Stimulated activated naive CD8-positive, alpha-beta T cell treated with anti-CD3 and anti-CD28 coated beads, Interleukin-15, amount 100 ng/mL, for 72 hours (primary cell): Measurements from ENCODE around the gene UNC13B.
"Not testable (repeated sequence)": the region's sequence is repeated elsewhere in the genome, so short reads cannot be mapped to it uniquely, and the experiment has no call there.

ENCODE experiments used
- ATAC-seq: fragments of 150-1000 bp; cut with Tn5 transposase; 2 replicates; pipeline ENCODE4 v1.10.0; 2021; ENCODE audit warnings: mild to moderate bottlenecking, moderate library complexity
- DNase-seq, 2 donors: peaks; one replicate each; pipeline ENCODE4 v3.0.0; 2021 to 2022
- H3K27ac Mint-ChIP-seq, 2 donors: one replicate each; pipeline ENCODE4 v1.8.0; 2022; ENCODE audit warnings: mild to moderate bottlenecking in 2 of 2, mixed read lengths in 2 of 2, moderate library complexity in 2 of 2
- H3K27me3 Mint-ChIP-seq: one replicate; pipeline ENCODE4 v1.8.0; 2022; ENCODE audit warnings: mixed read lengths
- H3K4me1 Mint-ChIP-seq: one replicate; pipeline ENCODE4 v1.8.0; 2022; ENCODE audit warnings: mild to moderate bottlenecking, mixed read lengths
- H3K4me3 Mint-ChIP-seq, 2 donors: one replicate each; pipeline ENCODE4 v1.8.0; 2022; ENCODE audit warnings: mild to moderate bottlenecking in 2 of 2, mixed read lengths in 2 of 2, moderate library complexity in 1 of 2
- H3K9me3 Mint-ChIP-seq, 2 donors: one replicate each; pipeline ENCODE4 v1.8.0; 2022; ENCODE audit warnings: mixed read lengths in 2 of 2

The UNC13B gene

GRCh38 chr9:35183755-35184480 lies 22.1 kb downstream of the UNC13B start:
- H3K4me3 Mint-ChIP-seq, H3K9me3 Mint-ChIP-seq, H3K27me3 Mint-ChIP-seq, DNase-seq, H3K27ac Mint-ChIP-seq, ATAC-seq, H3K4me1 Mint-ChIP-seq: not testable (repeated sequence)

GRCh38 chr9:35186524-35186923 lies 24.7 kb downstream of the UNC13B start:
- ATAC-seq (no peak), DNase-seq (no peak)
- no peaks in the 10 kb centered on the region for H3K4me1 Mint-ChIP-seq
- no peaks in the 10 kb centered on the region for H3K27me3 Mint-ChIP-seq
- peaks cover 0 to 11% of the 10 kb centered on the region in 2 donors for H3K9me3 Mint-ChIP-seq
- H3K27ac Mint-ChIP-seq: no peak overlapping the region
- H3K4me3 Mint-ChIP-seq: no peak overlapping the region

GRCh38 chr9:35190203-35190602 lies 28.4 kb downstream of the UNC13B start:
- peaks cover 14 to 39% of the 10 kb centered on the region in 2 donors for H3K9me3 Mint-ChIP-seq
- ATAC-seq (no peak), DNase-seq (no peak)
- H3K4me1 Mint-ChIP-seq: no peaks in the 10 kb centered on the region
- H3K27ac Mint-ChIP-seq: no peak overlapping the region
- H3K27me3 Mint-ChIP-seq: no peaks in the 10 kb centered on the region
- no peak overlapping the region for H3K4me3 Mint-ChIP-seq

- Mint-ChIP-seq H3K9me3 (peaks cover 20 to 39% of the 10 kb centered on the region in 2 donors), H3K4me1 (no peaks in the 10 kb centered on the region), H3K27ac (no peak overlapping the region), H3K4me3 (no peak overlapping the region), H3K27me3 (no peaks in the 10 kb centered on the region)
- ATAC-seq (no peak), DNase-seq (no peak)
Measured at GRCh38 chr9:35191105-35191504, 29.3 kb downstream of the UNC13B start.

- Mint-ChIP-seq H3K4me1 (no peaks in the 10 kb centered on the region), H3K27ac (no peak overlapping the region), H3K4me3 (no peak overlapping the region), H3K27me3 (no peaks in the 10 kb centered on the region), H3K9me3 (peaks cover 33 to 39% of the 10 kb centered on the region in 2 donors)
- ATAC-seq (no peak), DNase-seq (no peak)
Measured at GRCh38 chr9:35193762-35194161, 32.0 kb downstream of the UNC13B start.

GRCh38 chr9:35195683-35196082 lies 33.9 kb downstream of the UNC13B start:
- Mint-ChIP-seq H3K27ac (no peak overlapping the region), H3K4me3 (no peak overlapping the region), H3K9me3 (peaks cover 33 to 39% of the 10 kb centered on the region in 2 donors), H3K4me1 (no peaks in the 10 kb centered on the region), H3K27me3 (no peaks in the 10 kb centered on the region)
- no peak for DNase-seq
- no peak for ATAC-seq

- H3K4me3 Mint-ChIP-seq: no peak overlapping the region
- no peak for ATAC-seq
- H3K27me3 Mint-ChIP-seq: no peaks in the 10 kb centered on the region
- H3K9me3 Mint-ChIP-seq: peaks cover 29 to 40% of the 10 kb centered on the region in 2 donors
- DNase-seq: no peak
- H3K4me1 Mint-ChIP-seq: no peaks in the 10 kb centered on the region
- H3K27ac Mint-ChIP-seq: no peak overlapping the region
Measured at GRCh38 chr9:35198191-35198590, 36.4 kb downstream of the UNC13B start.

GRCh38 chr9:35203528-35203927 lies 41.7 kb downstream of the UNC13B start:
- Mint-ChIP-seq H3K4me1 (no peaks in the 10 kb centered on the region), H3K4me3 (no peak overlapping the region), H3K27ac (no peak overlapping the region), H3K27me3 (no peaks in the 10 kb centered on the region), H3K9me3 (peaks cover 35 to 47% of the 10 kb centered on the region in 2 donors)
- ATAC-seq (no peak), DNase-seq (no peak)

GRCh38 chr9:35205340-35205739 lies 43.5 kb downstream of the UNC13B start:
- Mint-ChIP-seq H3K27me3 (no peaks in the 10 kb centered on the region), H3K4me1 (no peaks in the 10 kb centered on the region), H3K4me3 (no peak overlapping the region), H3K9me3 (peaks cover 32 to 53% of the 10 kb centered on the region in 2 donors), H3K27ac (no peak overlapping the region)
- ATAC-seq: no peak
- no peak for DNase-seq

GRCh38 chr9:35211854-35212253 lies 50.0 kb downstream of the UNC13B start:
- Mint-ChIP-seq H3K9me3 (peaks cover 0 to 14% of the 10 kb centered on the region in 2 donors), H3K4me1 (no peaks in the 10 kb centered on the region), H3K27ac (no peak overlapping the region), H3K27me3 (no peaks in the 10 kb centered on the region), H3K4me3 (no peak overlapping the region)
- DNase-seq (no peak), ATAC-seq (no peak)

GRCh38 chr9:35220659-35221338 lies 59.0 kb downstream of the UNC13B start:
- H3K9me3 Mint-ChIP-seq: no peaks in the 10 kb centered on the region
- no peaks in the 10 kb centered on the region for H3K4me1 Mint-ChIP-seq
- no peak overlapping the region for H3K4me3 Mint-ChIP-seq
- H3K27me3 Mint-ChIP-seq: no peaks in the 10 kb centered on the region
- no peak for DNase-seq
- ATAC-seq: no peak
- H3K27ac Mint-ChIP-seq: no peak overlapping the region

GRCh38 chr9:35225677-35226076 lies 63.9 kb downstream of the UNC13B start:
- H3K4me3 Mint-ChIP-seq: no peak overlapping the region
- ATAC-seq (no peak), DNase-seq (no peak)
- no peaks in the 10 kb centered on the region for H3K27me3 Mint-ChIP-seq
- H3K4me1 Mint-ChIP-seq: no peaks in the 10 kb centered on the region
- no peaks in the 10 kb centered on the region for H3K9me3 Mint-ChIP-seq
- H3K27ac Mint-ChIP-seq: no peak overlapping the region

GRCh38 chr9:35226651-35227050 lies 64.8 kb downstream of the UNC13B start:
- H3K27ac Mint-ChIP-seq: no peak overlapping the region
- DNase-seq: no peak

GRCh38 chr9:35227284-35227683 lies 65.5 kb downstream of the UNC13B start:
- no peak for ATAC-seq
- Mint-ChIP-seq H3K27me3 (no peaks in the 10 kb centered on the region), H3K9me3 (no peaks in the 10 kb centered on the region), H3K4me1 (no peaks in the 10 kb centered on the region), H3K27ac (no peak overlapping the region), H3K4me3 (no peak overlapping the region)
- DNase-seq: no peak

More at GRCh38 chr9:35226651-35227050, 64.8 kb downstream of the UNC13B start:
- Mint-ChIP-seq H3K9me3 (no peaks in the 10 kb centered on the region), H3K4me3 (no peak overlapping the region), H3K27me3 (no peaks in the 10 kb centered on the region), H3K4me1 (no peaks in the 10 kb centered on the region)
- ATAC-seq: no peak

- H3K4me3 Mint-ChIP-seq: no peak overlapping the region
- DNase-seq (no peak), ATAC-seq (no peak)
- H3K27me3 Mint-ChIP-seq: no peaks in the 10 kb centered on the region
- H3K27ac Mint-ChIP-seq: no peak overlapping the region
- no peaks in the 10 kb centered on the region for H3K4me1 Mint-ChIP-seq
- H3K9me3 Mint-ChIP-seq: no peaks in the 10 kb centered on the region
Measured at GRCh38 chr9:35229066-35229778, 67.4 kb downstream of the UNC13B start.

GRCh38 chr9:35229779-35230143 lies 68.0 kb downstream of the UNC13B start:
- Mint-ChIP-seq H3K4me3 (no peak overlapping the region), H3K4me1 (no peaks in the 10 kb centered on the region), H3K9me3 (no peaks in the 10 kb centered on the region), H3K27me3 (no peaks in the 10 kb centered on the region), H3K27ac (no peak overlapping the region)
- DNase-seq (no peak), ATAC-seq (no peak)
